ENCODE results near the gene MAP3K4.
A peak's percentile ranks its signal among the peaks of the same experiment; 100 is the strongest.

The MAP3K4 gene, protein sequence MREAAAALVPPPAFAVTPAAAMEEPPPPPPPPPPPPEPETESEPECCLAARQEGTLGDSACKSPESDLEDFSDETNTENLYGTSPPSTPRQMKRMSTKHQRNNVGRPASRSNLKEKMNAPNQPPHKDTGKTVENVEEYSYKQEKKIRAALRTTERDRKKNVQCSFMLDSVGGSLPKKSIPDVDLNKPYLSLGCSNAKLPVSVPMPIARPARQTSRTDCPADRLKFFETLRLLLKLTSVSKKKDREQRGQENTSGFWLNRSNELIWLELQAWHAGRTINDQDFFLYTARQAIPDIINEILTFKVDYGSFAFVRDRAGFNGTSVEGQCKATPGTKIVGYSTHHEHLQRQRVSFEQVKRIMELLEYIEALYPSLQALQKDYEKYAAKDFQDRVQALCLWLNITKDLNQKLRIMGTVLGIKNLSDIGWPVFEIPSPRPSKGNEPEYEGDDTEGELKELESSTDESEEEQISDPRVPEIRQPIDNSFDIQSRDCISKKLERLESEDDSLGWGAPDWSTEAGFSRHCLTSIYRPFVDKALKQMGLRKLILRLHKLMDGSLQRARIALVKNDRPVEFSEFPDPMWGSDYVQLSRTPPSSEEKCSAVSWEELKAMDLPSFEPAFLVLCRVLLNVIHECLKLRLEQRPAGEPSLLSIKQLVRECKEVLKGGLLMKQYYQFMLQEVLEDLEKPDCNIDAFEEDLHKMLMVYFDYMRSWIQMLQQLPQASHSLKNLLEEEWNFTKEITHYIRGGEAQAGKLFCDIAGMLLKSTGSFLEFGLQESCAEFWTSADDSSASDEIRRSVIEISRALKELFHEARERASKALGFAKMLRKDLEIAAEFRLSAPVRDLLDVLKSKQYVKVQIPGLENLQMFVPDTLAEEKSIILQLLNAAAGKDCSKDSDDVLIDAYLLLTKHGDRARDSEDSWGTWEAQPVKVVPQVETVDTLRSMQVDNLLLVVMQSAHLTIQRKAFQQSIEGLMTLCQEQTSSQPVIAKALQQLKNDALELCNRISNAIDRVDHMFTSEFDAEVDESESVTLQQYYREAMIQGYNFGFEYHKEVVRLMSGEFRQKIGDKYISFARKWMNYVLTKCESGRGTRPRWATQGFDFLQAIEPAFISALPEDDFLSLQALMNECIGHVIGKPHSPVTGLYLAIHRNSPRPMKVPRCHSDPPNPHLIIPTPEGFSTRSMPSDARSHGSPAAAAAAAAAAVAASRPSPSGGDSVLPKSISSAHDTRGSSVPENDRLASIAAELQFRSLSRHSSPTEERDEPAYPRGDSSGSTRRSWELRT (N-terminal part only)

DNA sequence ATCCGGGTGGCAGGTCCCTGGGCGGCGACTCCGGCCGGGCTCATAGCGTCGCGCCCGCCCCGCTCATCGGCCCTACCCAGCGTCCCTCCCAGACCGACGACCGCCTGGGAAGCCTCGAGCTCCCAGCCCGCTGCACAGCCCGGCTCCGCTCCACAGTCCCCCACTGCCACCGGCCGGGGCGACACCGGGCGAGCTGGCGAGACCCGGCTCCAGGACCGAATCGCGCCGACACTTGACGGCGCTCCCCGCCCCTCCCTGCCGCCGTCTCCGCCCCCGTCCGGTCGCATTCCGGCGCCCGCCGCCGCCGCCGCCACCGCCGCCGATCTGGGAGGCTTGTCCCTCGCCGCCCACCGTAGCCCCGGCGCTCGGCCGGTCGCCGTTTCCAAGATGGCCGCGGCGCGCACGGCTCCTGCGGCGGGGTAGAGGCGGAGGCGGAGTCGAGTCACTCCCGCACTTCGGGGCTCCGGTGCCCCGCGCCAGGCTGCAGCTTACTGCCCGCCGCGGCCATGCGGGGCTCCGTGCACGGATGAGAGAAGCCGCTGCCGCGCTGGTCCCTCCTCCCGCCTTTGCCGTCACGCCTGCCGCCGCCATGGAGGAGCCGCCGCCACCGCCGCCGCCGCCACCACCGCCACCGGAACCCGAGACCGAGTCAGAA is at the start of gene MAP3K4:
TSS of gene MAP3K4 (plus strand) at position 364 of the 655 bp plus-strand sequence. CDS start at position 527, 163 bp downstream.
- TF ChIP-seq CSDC2 (CRISPR knock-in tag; IDR thresholded peaks at IDR 0.05): no peak
- TF ChIP-seq ZFP30 (CRISPR knock-in tag; IDR thresholded peaks at IDR 0.05): no peak
- TF ChIP-seq ISL1 (CRISPR knock-in tag; IDR thresholded peaks at IDR 0.05): no peak
- no peak for TF ChIP-seq ESRRG (CRISPR knock-in tag; IDR thresholded peaks at IDR 0.05)
- TF ChIP-seq, protein P1, sequence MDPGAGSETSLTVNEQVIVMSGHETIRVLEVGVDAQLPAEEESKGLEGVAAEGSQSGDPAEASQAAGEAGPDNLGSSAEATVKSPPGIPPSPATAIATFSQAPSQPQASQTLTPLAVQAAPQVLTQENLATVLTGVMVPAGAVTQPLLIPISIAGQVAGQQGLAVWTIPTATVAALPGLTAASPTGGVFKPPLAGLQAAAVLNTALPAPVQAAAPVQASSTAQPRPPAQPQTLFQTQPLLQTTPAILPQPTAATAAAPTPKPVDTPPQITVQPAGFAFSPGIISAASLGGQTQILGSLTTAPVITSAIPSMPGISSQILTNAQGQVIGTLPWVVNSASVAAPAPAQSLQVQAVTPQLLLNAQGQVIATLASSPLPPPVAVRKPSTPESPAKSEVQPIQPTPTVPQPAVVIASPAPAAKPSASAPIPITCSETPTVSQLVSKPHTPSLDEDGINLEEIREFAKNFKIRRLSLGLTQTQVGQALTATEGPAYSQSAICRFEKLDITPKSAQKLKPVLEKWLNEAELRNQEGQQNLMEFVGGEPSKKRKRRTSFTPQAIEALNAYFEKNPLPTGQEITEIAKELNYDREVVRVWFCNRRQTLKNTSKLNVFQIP (CRISPR knock-in tag; IDR thresholded peaks at IDR 0.05; ENCODE audit: borderline replicate concordance, low read depth): no peak
- TF ChIP-seq, protein P2, sequence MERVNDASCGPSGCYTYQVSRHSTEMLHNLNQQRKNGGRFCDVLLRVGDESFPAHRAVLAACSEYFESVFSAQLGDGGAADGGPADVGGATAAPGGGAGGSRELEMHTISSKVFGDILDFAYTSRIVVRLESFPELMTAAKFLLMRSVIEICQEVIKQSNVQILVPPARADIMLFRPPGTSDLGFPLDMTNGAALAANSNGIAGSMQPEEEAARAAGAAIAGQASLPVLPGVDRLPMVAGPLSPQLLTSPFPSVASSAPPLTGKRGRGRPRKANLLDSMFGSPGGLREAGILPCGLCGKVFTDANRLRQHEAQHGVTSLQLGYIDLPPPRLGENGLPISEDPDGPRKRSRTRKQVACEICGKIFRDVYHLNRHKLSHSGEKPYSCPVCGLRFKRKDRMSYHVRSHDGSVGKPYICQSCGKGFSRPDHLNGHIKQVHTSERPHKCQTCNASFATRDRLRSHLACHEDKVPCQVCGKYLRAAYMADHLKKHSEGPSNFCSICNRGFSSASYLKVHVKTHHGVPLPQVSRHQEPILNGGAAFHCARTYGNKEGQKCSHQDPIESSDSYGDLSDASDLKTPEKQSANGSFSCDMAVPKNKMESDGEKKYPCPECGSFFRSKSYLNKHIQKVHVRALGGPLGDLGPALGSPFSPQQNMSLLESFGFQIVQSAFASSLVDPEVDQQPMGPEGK (CRISPR knock-in tag; IDR thresholded peaks at IDR 0.05; ENCODE audit: borderline replicate concordance): no peak
- TF ChIP-seq ZNF70 (CRISPR knock-in tag; IDR thresholded peaks at IDR 0.05): no peak
- TF ChIP-seq, protein P3, sequence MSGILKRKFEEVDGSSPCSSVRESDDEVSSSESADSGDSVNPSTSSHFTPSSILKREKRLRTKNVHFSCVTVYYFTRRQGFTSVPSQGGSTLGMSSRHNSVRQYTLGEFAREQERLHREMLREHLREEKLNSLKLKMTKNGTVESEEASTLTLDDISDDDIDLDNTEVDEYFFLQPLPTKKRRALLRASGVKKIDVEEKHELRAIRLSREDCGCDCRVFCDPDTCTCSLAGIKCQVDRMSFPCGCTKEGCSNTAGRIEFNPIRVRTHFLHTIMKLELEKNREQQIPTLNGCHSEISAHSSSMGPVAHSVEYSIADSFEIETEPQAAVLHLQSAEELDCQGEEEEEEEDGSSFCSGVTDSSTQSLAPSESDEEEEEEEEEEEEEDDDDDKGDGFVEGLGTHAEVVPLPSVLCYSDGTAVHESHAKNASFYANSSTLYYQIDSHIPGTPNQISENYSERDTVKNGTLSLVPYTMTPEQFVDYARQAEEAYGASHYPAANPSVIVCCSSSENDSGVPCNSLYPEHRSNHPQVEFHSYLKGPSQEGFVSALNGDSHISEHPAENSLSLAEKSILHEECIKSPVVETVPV (CRISPR knock-in tag; IDR thresholded peaks at IDR 0.05): no peak
- TF ChIP-seq TCF4 (CRISPR knock-in tag; IDR thresholded peaks at IDR 0.05; ENCODE audit: borderline replicate concordance): no peak
- TF ChIP-seq BACH2 (CRISPR knock-in tag; IDR thresholded peaks at IDR 0.05; ENCODE audit: borderline replicate concordance): no peak
- no peak for TF ChIP-seq PPARA (CRISPR knock-in tag; IDR thresholded peaks at IDR 0.05; ENCODE audit: borderline replicate concordance)
- no peak for TF ChIP-seq TOX (CRISPR knock-in tag; IDR thresholded peaks at IDR 0.05; ENCODE audit: borderline replicate concordance)

DNA sequence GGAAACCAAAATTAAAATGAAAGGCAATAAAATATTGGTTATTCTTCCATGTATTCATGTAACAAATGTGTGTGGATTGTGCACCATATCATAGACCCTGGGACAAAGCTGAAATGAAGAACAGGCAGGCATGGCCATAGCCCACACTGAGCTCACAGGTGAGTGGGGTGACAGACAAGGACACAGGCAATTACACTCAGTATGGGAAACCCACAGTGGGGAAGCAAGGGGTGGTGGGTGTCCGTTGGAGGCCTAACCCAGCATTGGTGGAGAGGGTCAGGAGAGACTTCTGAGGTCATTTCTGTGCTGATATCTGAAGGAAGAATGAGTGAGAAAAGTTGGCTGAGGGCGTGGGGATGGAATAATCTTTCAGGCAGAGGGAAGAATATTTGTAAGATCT is 47.6 kb upstream of the MAP3K4 start:
- no peak for TF ChIP-seq RARB (CRISPR knock-in tag; IDR thresholded peaks at IDR 0.05)
- TF ChIP-seq CSDC2 (CRISPR knock-in tag; IDR thresholded peaks at IDR 0.05): no peak
- ATAC-seq: no peak

More for the DNA sequence above, at the start of gene MAP3K4:
- ATAC-seq: peak; percentile 77

DNA sequence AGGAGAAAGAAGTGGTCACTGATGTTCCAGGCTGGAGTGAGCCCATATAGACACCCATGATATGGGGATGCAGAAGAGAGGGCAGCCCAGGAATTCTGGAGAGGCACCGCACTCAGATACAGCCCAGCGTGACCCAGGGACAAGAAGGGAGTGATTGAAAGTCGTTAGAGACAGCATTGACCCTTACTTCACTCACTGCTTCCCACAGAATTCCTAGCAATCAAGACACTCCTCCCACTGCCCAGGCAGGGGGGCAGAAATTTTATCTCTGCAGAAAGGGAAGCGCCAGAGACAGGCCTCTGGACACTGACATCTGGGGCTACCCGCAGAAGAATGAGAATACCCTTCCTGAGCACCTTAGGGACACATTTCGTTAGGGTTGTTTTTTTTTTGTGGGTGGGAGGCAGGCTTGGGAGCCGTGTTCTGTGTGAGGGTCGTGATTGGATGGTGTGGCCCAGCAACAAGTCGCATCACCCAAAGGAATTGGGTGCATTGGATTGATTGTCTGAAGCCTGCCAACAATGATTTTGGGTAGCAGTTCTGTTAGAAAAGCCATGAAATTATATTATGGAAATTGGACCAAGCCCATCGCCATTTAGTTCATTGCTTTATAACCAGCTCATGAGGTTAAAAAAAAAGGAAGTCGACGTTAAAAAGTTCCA is 45.9 kb upstream of the MAP3K4 start:
- peak; percentile 56; the same call in 1 of the 3 replicates for ATAC-seq
- no peak for TF ChIP-seq ZNF70 (CRISPR knock-in tag; IDR thresholded peaks at IDR 0.05)
- no peak for TF ChIP-seq BACH2 (CRISPR knock-in tag; IDR thresholded peaks at IDR 0.05; ENCODE audit: borderline replicate concordance)
- TF ChIP-seq, protein P3 (CRISPR knock-in tag; IDR thresholded peaks at IDR 0.05): no peak
- TF ChIP-seq, protein P4, sequence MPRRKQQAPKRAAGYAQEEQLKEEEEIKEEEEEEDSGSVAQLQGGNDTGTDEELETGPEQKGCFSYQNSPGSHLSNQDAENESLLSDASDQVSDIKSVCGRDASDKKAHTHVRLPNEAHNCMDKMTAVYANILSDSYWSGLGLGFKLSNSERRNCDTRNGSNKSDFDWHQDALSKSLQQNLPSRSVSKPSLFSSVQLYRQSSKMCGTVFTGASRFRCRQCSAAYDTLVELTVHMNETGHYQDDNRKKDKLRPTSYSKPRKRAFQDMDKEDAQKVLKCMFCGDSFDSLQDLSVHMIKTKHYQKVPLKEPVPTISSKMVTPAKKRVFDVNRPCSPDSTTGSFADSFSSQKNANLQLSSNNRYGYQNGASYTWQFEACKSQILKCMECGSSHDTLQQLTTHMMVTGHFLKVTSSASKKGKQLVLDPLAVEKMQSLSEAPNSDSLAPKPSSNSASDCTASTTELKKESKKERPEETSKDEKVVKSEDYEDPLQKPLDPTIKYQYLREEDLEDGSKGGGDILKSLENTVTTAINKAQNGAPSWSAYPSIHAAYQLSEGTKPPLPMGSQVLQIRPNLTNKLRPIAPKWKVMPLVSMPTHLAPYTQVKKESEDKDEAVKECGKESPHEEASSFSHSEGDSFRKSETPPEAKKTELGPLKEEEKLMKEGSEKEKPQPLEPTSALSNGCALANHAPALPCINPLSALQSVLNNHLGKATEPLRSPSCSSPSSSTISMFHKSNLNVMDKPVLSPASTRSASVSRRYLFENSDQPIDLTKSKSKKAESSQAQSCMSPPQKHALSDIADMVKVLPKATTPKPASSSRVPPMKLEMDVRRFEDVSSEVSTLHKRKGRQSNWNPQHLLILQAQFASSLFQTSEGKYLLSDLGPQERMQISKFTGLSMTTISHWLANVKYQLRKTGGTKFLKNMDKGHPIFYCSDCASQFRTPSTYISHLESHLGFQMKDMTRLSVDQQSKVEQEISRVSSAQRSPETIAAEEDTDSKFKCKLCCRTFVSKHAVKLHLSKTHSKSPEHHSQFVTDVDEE (CRISPR knock-in tag; IDR thresholded peaks at IDR 0.05): no peak
- no peak for TF ChIP-seq ZC3H10 (CRISPR knock-in tag; IDR thresholded peaks at IDR 0.05)
- TF ChIP-seq ESRRG (CRISPR knock-in tag; IDR thresholded peaks at IDR 0.05): no peak
- TF ChIP-seq GLIS3 (CRISPR knock-in tag; IDR thresholded peaks at IDR 0.05): no peak
- TF ChIP-seq RARB (CRISPR knock-in tag; IDR thresholded peaks at IDR 0.05): no peak
- no peak for TF ChIP-seq OSR1 (CRISPR knock-in tag; IDR thresholded peaks at IDR 0.05)
- TF ChIP-seq, protein P2 (CRISPR knock-in tag; IDR thresholded peaks at IDR 0.05; ENCODE audit: borderline replicate concordance): no peak
- no peak for TF ChIP-seq PPARA (CRISPR knock-in tag; IDR thresholded peaks at IDR 0.05; ENCODE audit: borderline replicate concordance)
- TF ChIP-seq ZNF8 (CRISPR knock-in tag; IDR thresholded peaks at IDR 0.05): no peak
- TF ChIP-seq CSDC2 (CRISPR knock-in tag; IDR thresholded peaks at IDR 0.05): no peak
- TF ChIP-seq TOX (CRISPR knock-in tag; IDR thresholded peaks at IDR 0.05; ENCODE audit: borderline replicate concordance): no peak
- no peak for TF ChIP-seq ZFP3 (CRISPR knock-in tag; IDR thresholded peaks at IDR 0.05)
- TF ChIP-seq TCF4 (CRISPR knock-in tag; IDR thresholded peaks at IDR 0.05; ENCODE audit: borderline replicate concordance): no peak
- TF ChIP-seq ISL1 (CRISPR knock-in tag; IDR thresholded peaks at IDR 0.05): no peak
